Astrocyte (in vitro differentiated cells and primary cell): ENCODE data around the gene SMAD7. TPM values are rescaled to one million over a fixed set of nuclear protein-coding genes. Genes with fewer than 3 reads are reported as not detected.

ENCODE experiments used
- DNase-seq: peaks from one replicate; pipeline ENCODE4 v3.0.0-alpha.2; 2010; ENCODE audit warnings: low read depth
- FAIRE-seq: peaks from 2 replicates; lab custom pipeline; 2011; peaks lifted over from hg19 to GRCh38; lab: Jason Lieb, UNC
- H2AFZ ChIP-seq: 2 replicates; pipeline ENCODE4 v1.6.0; 2012; ENCODE audit warnings: low read depth, low read length, inconsistent platforms
- H3K27ac ChIP-seq: 2 replicates; pipeline ENCODE4 v1.5.1; 2011; ENCODE audit warnings: low read depth, low read length, inconsistent platforms
- H3K27me3 ChIP-seq: 2 replicates; pipeline ENCODE4 v1.6.0; 2011; ENCODE audit warnings: low read length, inconsistent platforms; ENCODE audit not compliant: insufficient read depth
- H3K36me3 ChIP-seq: 2 replicates; pipeline ENCODE4 v1.5.1; 2011; ENCODE audit warnings: low read length, inconsistent platforms; ENCODE audit not compliant: insufficient read depth
- H3K4me1 ChIP-seq: 2 replicates; pipeline ENCODE4 v1.5.1; 2011; ENCODE audit warnings: low read length, inconsistent platforms; ENCODE audit not compliant: insufficient read depth
- H3K4me2 ChIP-seq: 2 replicates; pipeline ENCODE4 v1.6.0; 2012; ENCODE audit warnings: low read length, inconsistent platforms
- H3K4me3 ChIP-seq: 2 replicates; pipeline ENCODE4 v1.5.1; 2011; ENCODE audit warnings: low read depth, mild to moderate bottlenecking, low read length, inconsistent platforms; ENCODE audit not compliant: insufficient read depth
- H3K79me2 ChIP-seq: 2 replicates; pipeline ENCODE4 v1.6.0; 2012; ENCODE audit warnings: mild to moderate bottlenecking, low read length, inconsistent platforms; ENCODE audit not compliant: insufficient read depth
- H3K9ac ChIP-seq: 2 replicates; pipeline ENCODE4 v1.6.0; 2012; ENCODE audit warnings: mild to moderate bottlenecking, low read length, inconsistent platforms
- H3K9me3 ChIP-seq: 2 replicates; pipeline ENCODE4 v1.5.1; 2012; ENCODE audit warnings: low read depth, mild to moderate bottlenecking, low read length, inconsistent platforms; ENCODE audit not compliant: insufficient read depth
- H4K20me1 ChIP-seq: 2 replicates; pipeline ENCODE4 v1.6.0; 2012; ENCODE audit warnings: low read length, inconsistent platforms; ENCODE audit not compliant: insufficient read depth
- H3K27ac Mint-ChIP-seq: one replicate; pipeline ENCODE4 v1.8.0; 2021; ENCODE audit warnings: mild to moderate bottlenecking, mixed read lengths; ENCODE audit not compliant: unreplicated experiment
- H3K27me3 Mint-ChIP-seq: one replicate; pipeline ENCODE4 v1.8.0; 2021; ENCODE audit warnings: low read depth, mixed read lengths; ENCODE audit not compliant: unreplicated experiment
- H3K36me3 Mint-ChIP-seq: one replicate; pipeline ENCODE4 v1.8.0; 2021; ENCODE audit warnings: low read depth, mixed read lengths; ENCODE audit not compliant: unreplicated experiment
- H3K4me1 Mint-ChIP-seq: one replicate; pipeline ENCODE4 v1.8.0; 2021; ENCODE audit warnings: low read depth, mixed read lengths; ENCODE audit not compliant: unreplicated experiment
- H3K4me3 Mint-ChIP-seq: one replicate; pipeline ENCODE4 v1.8.0; 2021; ENCODE audit warnings: mild to moderate bottlenecking, moderate library complexity, mixed read lengths; ENCODE audit not compliant: unreplicated experiment
- H3K9me3 Mint-ChIP-seq: one replicate; pipeline ENCODE4 v1.8.0; 2021; ENCODE audit warnings: mild to moderate bottlenecking, mixed read lengths; ENCODE audit not compliant: unreplicated experiment
- CTCF ChIP-seq: IDR thresholded peaks from 2 replicates; pipeline ENCODE4 v1.5.1; 2011; ENCODE audit warnings: low read depth, mild to moderate bottlenecking, inconsistent platforms, low read length, moderate library complexity; ENCODE audit not compliant: insufficient read depth
- EZH2 ChIP-seq: IDR thresholded peaks from 2 replicates; pipeline ENCODE4 v1.6.1; 2012; ENCODE audit warnings: mild to moderate bottlenecking, low read length, inconsistent platforms; ENCODE audit not compliant: insufficient read depth
- total RNA-seq: library from RNA; stranded (reverse); gene quantifications from 2 replicates; pipeline ENCODE4 v1.2.1, GENCODE V29; 2021

SMAD7 gene
- total RNA-seq, 1 donor from 2014 or later: 62.9 TPM

- H3K27me3 ChIP-seq: no peaks in the 10 kb centered on the region
- peaks cover 24% of the 10 kb centered on the region for H3K36me3 Mint-ChIP-seq
- H3K27me3 Mint-ChIP-seq: no peaks in the 10 kb centered on the region
- H3K36me3 ChIP-seq: peaks cover 3% of the 10 kb centered on the region
- FAIRE-seq: no peak
- peaks cover 82% of the 10 kb centered on the region for H3K4me1 ChIP-seq
- TF ChIP-seq EZH2 (no peak), CTCF (no peak)
- H3K4me3 Mint-ChIP-seq: no peak overlapping the region
- H3K27ac Mint-ChIP-seq: peak overlapping the region; percentile 68
- DNase-seq: no peak
- H3K79me2 ChIP-seq: peaks cover 99% of the 10 kb centered on the region
- H3K27ac ChIP-seq: peak overlapping the region; percentile 90
- H3K4me3 ChIP-seq: no peak overlapping the region
- H3K4me2 ChIP-seq: peak overlapping the region; percentile 79
- no peaks in the 10 kb centered on the region for H3K9me3 ChIP-seq
- peaks cover 90% of the 10 kb centered on the region for H4K20me1 ChIP-seq
- peaks cover 90% of the 10 kb centered on the region for H3K4me1 Mint-ChIP-seq
- H3K9me3 Mint-ChIP-seq: no peaks in the 10 kb centered on the region
- H2AFZ ChIP-seq: no peak overlapping the region
- H3K9ac ChIP-seq: peak overlapping the region; percentile 17
Observed at GRCh38 chr18:48927286-48928080, 23.3 kb downstream of the SMAD7 start.

- H3K27ac ChIP-seq: no peak overlapping the region
- H3K79me2 ChIP-seq: peaks cover 99% of the 10 kb centered on the region
- no peak overlapping the region for H2AFZ ChIP-seq
- Mint-ChIP-seq H3K27ac (peak overlapping the region; percentile 50), H3K9me3 (no peaks in the 10 kb centered on the region), H3K4me3 (no peak overlapping the region), H3K4me1 (peaks cover 85% of the 10 kb centered on the region), H3K27me3 (no peaks in the 10 kb centered on the region), H3K36me3 (peaks cover 29% of the 10 kb centered on the region)
- peaks cover 6% of the 10 kb centered on the region for H3K36me3 ChIP-seq
- H4K20me1 ChIP-seq: peaks cover 90% of the 10 kb centered on the region
- no peaks in the 10 kb centered on the region for H3K27me3 ChIP-seq
- H3K9ac ChIP-seq: no peak overlapping the region
- DNase-seq: no peak
- TF ChIP-seq EZH2: no peak
- TF ChIP-seq CTCF: no peak
- H3K4me1 ChIP-seq: peaks cover 82% of the 10 kb centered on the region
- H3K4me3 ChIP-seq: no peak overlapping the region
- no peak for FAIRE-seq
- H3K4me2 ChIP-seq: no peak overlapping the region
- no peaks in the 10 kb centered on the region for H3K9me3 ChIP-seq
Observed at GRCh38 chr18:48926420-48926857, 24.3 kb downstream of the SMAD7 start.

GRCh38 chr18:48925491-48925780 lies 25.3 kb downstream of the SMAD7 start:
- peak overlapping the region; percentile 42 for H3K27ac ChIP-seq
- no peaks in the 10 kb centered on the region for H3K9me3 Mint-ChIP-seq
- H3K9me3 ChIP-seq: no peaks in the 10 kb centered on the region
- H3K36me3 ChIP-seq: peaks cover 16% of the 10 kb centered on the region
- peak overlapping the region; percentile 20 for H3K4me2 ChIP-seq
- no peaks in the 10 kb centered on the region for H3K27me3 ChIP-seq
- no peak for FAIRE-seq
- H3K79me2 ChIP-seq: peaks cover 99% of the 10 kb centered on the region
- no peaks in the 10 kb centered on the region for H3K27me3 Mint-ChIP-seq
- no peak overlapping the region for H3K4me3 Mint-ChIP-seq
- no peak overlapping the region for H2AFZ ChIP-seq
- H3K4me1 ChIP-seq: peaks cover 72% of the 10 kb centered on the region
- peak overlapping the region; percentile 50 for H3K9ac ChIP-seq
- peaks cover 95% of the 10 kb centered on the region for H4K20me1 ChIP-seq
- peaks cover 34% of the 10 kb centered on the region for H3K36me3 Mint-ChIP-seq
- TF ChIP-seq EZH2: no peak
- no peak for TF ChIP-seq CTCF
- H3K4me3 ChIP-seq: no peak overlapping the region
- peaks cover 86% of the 10 kb centered on the region for H3K4me1 Mint-ChIP-seq
- peak overlapping the region; percentile 53 for H3K27ac Mint-ChIP-seq
- DNase-seq: no peak
